Upper lobe of right lung (tissue), 1 donor: ENCODE results near the gene PRKCZ. TPM values are rescaled to one million over a fixed set of nuclear protein-coding genes. Genes with fewer than 3 reads are reported as not detected.

ENCODE experiments used
- ATAC-seq: fragments of 200-7000 bp; cut with Tn5 transposase; one replicate; pipeline ENCODE4 v1.9.1; 2020; ENCODE audit warnings: mild to moderate bottlenecking, moderate library complexity
- DNase-seq: peaks from one replicate; pipeline ENCODE4 v3.0.0-alpha.2; 2020
- H3K27ac ChIP-seq: fragments of 200-600 bp; one replicate; pipeline ENCODE4 v1.8.0; 2022
- H3K27me3 ChIP-seq: fragments of 200-600 bp; one replicate; pipeline ENCODE4 v1.8.0; 2022; ENCODE audit warnings: mild to moderate bottlenecking
- H3K36me3 ChIP-seq: fragments of 200-600 bp; one replicate; pipeline ENCODE4 v1.8.0; 2022
- H3K4me1 ChIP-seq: fragments of 200-600 bp; one replicate; pipeline ENCODE4 v1.8.0; 2022
- H3K4me3 ChIP-seq: fragments of 200-600 bp; one replicate; pipeline ENCODE4 v1.8.0; 2022; ENCODE audit warnings: mild to moderate bottlenecking
- H3K9me3 ChIP-seq: fragments of 200-600 bp; one replicate; pipeline ENCODE4 v1.8.0; 2022
- intact Hi-C: fragments of 100-400 bp; cut with DNase I; formaldehyde crosslinking; loops from one replicate; pipeline ENCODE4 v1.11.0; 2022
- total RNA-seq: library from RNA; stranded (reverse); fragmentation: NEBNext Ultra II Directional; extraction: Animal tissue kit (Norgen Biotek cat#: 25700); gene quantifications from one replicate; pipeline ENCODE4 v1.2.1, GENCODE V29; 2021
- TF ChIP-seq, protein P1 (sequence below): fragments of 200-600 bp; IDR thresholded peaks from one replicate; pipeline ENCODE4 v1.8.0; 2022; ENCODE audit warnings: antibody characterized with exemption
- donor health status: DM: no; HTN: yes; CAD: no; lungs with severe emphysema.

The PRKCZ gene
- total RNA-seq, 1 donor from 2014 or later, result 121 TPM

DNA sequence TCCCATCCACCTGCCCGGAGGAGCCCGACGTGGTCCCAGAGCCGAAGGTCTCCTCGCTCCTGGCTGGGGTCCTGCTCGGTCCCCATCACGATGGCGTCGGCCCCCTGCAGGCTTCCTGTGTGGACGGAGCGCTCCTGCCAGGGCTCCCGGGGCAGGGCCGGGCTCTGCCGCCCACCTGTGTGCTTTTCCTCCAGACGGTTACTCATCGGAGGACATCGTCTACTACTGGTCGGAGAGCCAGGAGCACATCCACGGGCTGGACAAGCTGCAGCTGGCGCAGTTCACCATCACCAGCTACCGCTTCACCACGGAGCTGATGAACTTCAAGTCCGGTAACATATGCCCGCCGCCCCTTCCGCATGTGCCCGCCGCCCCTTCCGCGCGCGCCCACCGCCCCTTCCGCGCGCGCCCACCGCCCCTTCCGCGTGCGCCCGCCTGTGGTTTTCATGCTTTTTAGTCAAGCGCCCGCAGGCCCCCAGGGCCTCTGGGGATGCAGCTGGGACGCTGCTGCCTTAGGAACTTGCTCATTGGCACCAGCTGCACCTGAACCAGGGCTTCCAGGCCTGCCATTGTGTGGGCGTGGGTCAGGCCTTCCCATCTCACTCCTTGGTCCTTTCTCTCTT lies 22.1 kb upstream of the PRKCZ start:
- H3K4me3 ChIP-seq, result no peak overlapping the region
- H3K27ac ChIP-seq, result no peak overlapping the region
- H3K4me1 ChIP-seq, result peaks cover 9% of the 10 kb centered on the region
- H3K36me3 ChIP-seq, result no peaks in the 10 kb centered on the region
- intact Hi-C loops, result no loop called here
- H3K27me3 ChIP-seq, result peaks cover 13% of the 10 kb centered on the region
- ATAC-seq (no peak), DNase-seq (no peak)
- TF ChIP-seq, protein P1, sequence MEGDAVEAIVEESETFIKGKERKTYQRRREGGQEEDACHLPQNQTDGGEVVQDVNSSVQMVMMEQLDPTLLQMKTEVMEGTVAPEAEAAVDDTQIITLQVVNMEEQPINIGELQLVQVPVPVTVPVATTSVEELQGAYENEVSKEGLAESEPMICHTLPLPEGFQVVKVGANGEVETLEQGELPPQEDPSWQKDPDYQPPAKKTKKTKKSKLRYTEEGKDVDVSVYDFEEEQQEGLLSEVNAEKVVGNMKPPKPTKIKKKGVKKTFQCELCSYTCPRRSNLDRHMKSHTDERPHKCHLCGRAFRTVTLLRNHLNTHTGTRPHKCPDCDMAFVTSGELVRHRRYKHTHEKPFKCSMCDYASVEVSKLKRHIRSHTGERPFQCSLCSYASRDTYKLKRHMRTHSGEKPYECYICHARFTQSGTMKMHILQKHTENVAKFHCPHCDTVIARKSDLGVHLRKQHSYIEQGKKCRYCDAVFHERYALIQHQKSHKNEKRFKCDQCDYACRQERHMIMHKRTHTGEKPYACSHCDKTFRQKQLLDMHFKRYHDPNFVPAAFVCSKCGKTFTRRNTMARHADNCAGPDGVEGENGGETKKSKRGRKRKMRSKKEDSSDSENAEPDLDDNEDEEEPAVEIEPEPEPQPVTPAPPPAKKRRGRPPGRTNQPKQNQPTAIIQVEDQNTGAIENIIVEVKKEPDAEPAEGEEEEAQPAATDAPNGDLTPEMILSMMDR, result no peak
- H3K9me3 ChIP-seq, result no peaks in the 10 kb centered on the region

- TF ChIP-seq, protein P1, result no peak
- H3K9me3 ChIP-seq, result no peaks in the 10 kb centered on the region
- no peak overlapping the region for H3K27ac ChIP-seq
- intact Hi-C loops, result no loop called here
- DNase-seq, result no peak
- H3K36me3 ChIP-seq, result no peaks in the 10 kb centered on the region
- H3K4me3 ChIP-seq, result no peak overlapping the region
- ATAC-seq, result no peak
- peaks cover 9% of the 10 kb centered on the region for H3K4me1 ChIP-seq
- H3K27me3 ChIP-seq, result peaks cover 8% of the 10 kb centered on the region
Observed at GRCh38 chr1:2028870-2029560, 21.2 kb upstream of the PRKCZ start.

DNA sequence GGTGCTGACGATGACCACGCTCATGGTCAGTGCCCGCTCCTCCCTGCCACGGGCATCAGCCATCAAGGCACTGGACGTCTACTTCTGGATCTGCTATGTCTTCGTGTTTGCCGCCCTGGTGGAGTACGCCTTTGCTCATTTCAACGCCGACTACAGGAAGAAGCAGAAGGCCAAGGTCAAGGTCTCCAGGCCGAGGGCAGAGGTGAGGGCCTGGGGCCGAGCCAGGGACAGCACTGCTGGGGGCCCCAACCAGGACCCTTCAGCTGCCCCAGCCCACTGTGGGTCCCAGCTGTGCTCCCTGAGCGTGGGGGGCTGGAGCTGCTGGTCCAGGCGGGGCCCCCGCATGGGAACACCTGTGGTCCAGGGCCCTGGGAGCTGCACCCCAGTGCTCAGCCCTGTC lies 20.6 kb upstream of the PRKCZ start:
- H3K27me3 ChIP-seq, result peaks cover 3% of the 10 kb centered on the region
- ATAC-seq, result no peak
- H3K9me3 ChIP-seq, result no peaks in the 10 kb centered on the region
- intact Hi-C loops, result no loop called here
- TF ChIP-seq, protein P1, result no peak
- no peak for DNase-seq
- H3K4me1 ChIP-seq, result peaks cover 9% of the 10 kb centered on the region
- H3K36me3 ChIP-seq, result no peaks in the 10 kb centered on the region
- no peak overlapping the region for H3K4me3 ChIP-seq
- H3K27ac ChIP-seq, result no peak overlapping the region

GRCh38 chr1:2030076-2030871 lies 19.9 kb upstream of the PRKCZ start:
- TF ChIP-seq, protein P1, result no peak
- peaks cover 9% of the 10 kb centered on the region for H3K4me1 ChIP-seq
- intact Hi-C loops, result no loop called here

DNA sequence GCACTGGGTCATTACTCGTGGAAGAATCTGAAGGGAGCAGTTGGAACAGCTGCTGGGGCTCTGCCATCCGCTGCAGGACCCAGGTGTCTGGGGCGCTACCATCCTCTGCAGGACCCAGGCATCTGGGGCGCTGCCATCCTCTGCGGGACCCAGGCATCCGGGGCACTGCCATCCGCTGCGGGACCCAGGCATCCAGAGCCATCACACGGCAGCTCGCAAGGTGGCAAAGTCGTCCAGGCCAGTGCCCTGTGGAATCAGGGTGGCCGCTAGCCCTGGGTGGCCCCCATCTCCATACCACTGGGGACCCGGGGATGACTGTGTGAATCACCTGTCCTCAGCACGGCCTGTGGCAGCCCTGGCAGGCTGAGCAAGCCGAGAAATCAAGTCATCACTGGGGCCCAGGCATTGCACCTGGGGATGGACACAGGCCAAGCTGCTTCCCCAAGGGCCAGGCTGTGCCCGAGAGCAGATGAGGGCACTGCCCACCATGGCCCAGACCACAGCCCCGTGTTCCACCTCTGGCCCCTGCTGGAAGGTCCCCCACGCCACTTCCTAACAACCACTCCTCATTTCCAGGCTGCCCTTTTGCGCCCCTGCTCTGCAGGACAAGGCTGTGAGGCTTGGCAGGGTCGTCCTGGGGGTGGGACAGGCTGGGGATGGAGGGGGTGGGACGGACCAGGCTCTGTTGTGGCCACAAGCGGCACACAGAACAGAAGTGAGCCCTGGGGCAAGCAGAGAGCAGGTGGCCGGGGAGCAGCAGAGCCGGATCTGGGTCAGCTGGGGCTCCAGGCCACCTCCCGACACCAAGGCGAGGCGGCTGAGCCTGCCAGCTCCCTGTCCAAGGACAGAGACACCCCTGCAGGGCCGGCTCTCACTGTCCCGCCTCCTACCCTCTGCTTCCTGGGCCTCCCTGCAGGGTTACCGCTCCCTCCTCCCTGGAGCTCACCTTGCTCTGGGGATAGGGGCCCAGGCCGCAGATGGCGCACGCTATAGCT lies 18.4 kb upstream of the PRKCZ start:
- DNase-seq (no peak), ATAC-seq (no peak)
- no peaks in the 10 kb centered on the region for H3K36me3 ChIP-seq
- TF ChIP-seq, protein P1, result no peak
- H3K4me3 ChIP-seq, result no peak overlapping the region
- H3K27ac ChIP-seq, result no peak overlapping the region
- no peaks in the 10 kb centered on the region for H3K4me1 ChIP-seq
- intact Hi-C loops, result no loop called here
- H3K9me3 ChIP-seq, result no peaks in the 10 kb centered on the region
- no peaks in the 10 kb centered on the region for H3K27me3 ChIP-seq

More at GRCh38 chr1:2030076-2030871, 19.9 kb upstream of the PRKCZ start:
- no peak for ATAC-seq
- no peaks in the 10 kb centered on the region for H3K36me3 ChIP-seq
- H3K4me3 ChIP-seq, result no peak overlapping the region
- no peaks in the 10 kb centered on the region for H3K27me3 ChIP-seq
- no peaks in the 10 kb centered on the region for H3K9me3 ChIP-seq
- H3K27ac ChIP-seq, result no peak overlapping the region
- no peak for DNase-seq
